SU-DHL-6 (cell line): ENCODE measurements around the gene MYCBPAP.

Source experiments
- CTCF ChIP-seq: fragments of 200-600 bp; sonication (generic); IDR thresholded peaks from one replicate; pipeline ENCODE4 v1.5.1; 2017; ENCODE audit warnings: antibody characterized with exemption, mild to moderate bottlenecking, low read length, moderate library complexity; ENCODE audit not compliant: insufficient read depth, poor library complexity, severe bottlenecking
- EZH2phosphoT487 ChIP-seq: fragments of 200-600 bp; sonication (generic), shearing (Covaris generic); conservative IDR thresholded peaks from 2 replicates; pipeline ENCODE4 v1.6.1; 2018; ENCODE audit warnings: mild to moderate bottlenecking, antibody characterized with exemption, low read length, moderate library complexity, mixed read lengths

- TF ChIP-seq CTCF: no peak
- no peak for TF ChIP-seq EZH2phosphoT487
Measured at GRCh38 chr17:50460831-50461526, 47.3 kb upstream of the MYCBPAP start.
